ENCODE results near the gene PLP2. TPM values are rescaled to one million over a fixed set of nuclear protein-coding genes. Genes with fewer than 3 reads are reported as not detected.

PLP2 gene
- total RNA-seq, 2 donors from 2014 or later = 187 to 238 TPM

DNA sequence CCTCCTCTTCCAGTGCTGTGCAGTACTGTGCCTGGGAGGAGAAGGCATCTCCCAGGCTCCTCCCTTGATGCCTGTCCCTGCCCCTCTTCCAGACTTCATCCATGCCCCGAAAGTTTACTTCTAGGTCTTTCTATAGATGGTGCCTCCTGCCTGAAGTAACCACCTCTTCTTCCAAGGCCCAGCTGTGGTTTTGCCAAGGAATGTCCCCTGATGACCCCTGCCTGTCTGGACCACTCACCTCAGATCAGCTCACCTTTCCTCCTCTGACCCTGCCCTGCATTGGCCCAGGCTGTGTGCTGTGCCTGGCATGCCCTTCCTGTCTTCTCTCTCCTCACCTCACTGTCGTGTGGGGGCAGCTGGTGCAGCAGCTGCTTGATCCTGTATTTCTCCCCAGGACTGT, 7.7 kb downstream of the PLP2 start:
- DNase-seq (ENCODE audit: low spot score) = no peak
- intact Hi-C loops (cut with DNase I) = no loop called here

DNA sequence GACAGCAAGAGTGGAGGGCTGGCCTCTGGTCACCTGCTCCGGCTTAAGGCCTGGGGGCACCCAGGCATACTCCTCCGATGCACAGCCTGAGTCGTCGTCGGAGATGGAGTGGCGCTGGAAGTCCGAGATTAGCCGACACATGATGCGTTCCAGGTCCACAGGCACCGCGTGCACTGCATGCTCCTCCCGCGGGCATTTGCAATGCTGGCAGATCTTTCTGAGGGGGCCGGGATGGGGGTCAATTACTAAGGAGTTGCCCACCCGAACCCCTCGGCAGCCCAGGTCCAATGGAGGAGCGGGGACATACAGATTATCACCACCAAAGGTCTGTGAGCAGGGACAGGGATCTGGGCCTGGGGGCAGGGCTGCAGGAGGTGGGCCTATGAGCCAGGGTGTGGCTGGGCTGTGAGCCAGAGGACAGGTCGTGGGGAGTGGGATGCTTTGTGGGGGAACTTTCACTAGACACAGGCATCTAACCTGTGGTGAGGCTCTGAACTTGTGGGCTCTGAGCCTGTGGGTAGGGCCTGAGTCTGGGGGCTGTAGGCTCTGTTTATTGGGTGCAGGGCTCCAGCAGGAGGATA, 12.1 kb downstream of the PLP2 start:
- intact Hi-C loops (cut with DNase I) = no loop called here
- DNase-seq (ENCODE audit: low spot score) = no peak

DNA sequence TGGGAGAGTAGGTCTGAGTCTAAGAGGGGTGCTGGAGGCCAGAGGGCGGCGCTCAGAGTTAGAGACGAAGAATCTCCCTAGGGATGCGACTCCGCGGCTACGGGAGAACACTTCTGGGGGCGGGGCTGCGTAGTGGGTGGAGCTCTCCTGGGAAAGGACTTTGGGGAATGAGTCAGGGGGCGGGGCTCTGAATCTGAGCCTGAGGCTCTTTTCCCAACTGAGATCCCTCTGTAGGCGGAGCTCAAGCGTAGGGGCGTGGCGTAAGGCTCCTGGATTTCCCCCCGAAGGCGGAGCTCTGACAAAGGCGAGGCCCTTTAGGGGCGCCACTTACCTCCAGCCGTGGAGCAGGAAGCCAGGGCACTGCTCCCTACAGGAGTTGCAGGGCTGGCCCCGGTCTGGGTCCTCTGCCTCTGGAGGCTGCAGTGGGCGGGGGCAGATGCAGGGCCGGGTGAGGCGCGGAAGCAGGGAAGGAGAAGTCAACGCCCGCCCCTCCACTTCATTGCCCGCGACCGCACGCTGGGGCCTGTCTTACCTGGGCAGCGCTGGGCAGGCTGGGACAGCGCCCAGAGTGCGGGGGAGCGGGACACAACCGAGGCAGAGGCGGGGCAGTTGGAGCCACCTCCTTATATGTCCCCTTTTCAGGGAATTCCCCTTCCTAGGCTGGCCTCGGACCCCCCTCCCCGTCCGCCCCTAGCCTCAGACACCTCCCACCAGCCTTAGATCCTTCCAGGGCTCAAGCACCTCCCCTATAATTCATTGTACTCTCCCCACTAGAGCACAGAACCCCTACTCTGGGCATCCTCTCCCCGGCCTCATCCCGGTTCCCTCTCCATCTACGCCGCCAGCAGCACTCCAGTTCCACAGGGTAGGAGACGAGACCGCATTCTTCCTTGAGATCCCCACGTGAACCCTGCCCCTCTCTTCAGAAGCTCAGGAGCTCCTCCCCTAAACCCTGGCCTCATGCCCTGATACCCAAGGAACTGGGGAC, 12.9 kb downstream of the PLP2 start:
- peak; percentile 95 for DNase-seq (ENCODE audit: low spot score)
- intact Hi-C loops (cut with DNase I) = no loop called here

DNA sequence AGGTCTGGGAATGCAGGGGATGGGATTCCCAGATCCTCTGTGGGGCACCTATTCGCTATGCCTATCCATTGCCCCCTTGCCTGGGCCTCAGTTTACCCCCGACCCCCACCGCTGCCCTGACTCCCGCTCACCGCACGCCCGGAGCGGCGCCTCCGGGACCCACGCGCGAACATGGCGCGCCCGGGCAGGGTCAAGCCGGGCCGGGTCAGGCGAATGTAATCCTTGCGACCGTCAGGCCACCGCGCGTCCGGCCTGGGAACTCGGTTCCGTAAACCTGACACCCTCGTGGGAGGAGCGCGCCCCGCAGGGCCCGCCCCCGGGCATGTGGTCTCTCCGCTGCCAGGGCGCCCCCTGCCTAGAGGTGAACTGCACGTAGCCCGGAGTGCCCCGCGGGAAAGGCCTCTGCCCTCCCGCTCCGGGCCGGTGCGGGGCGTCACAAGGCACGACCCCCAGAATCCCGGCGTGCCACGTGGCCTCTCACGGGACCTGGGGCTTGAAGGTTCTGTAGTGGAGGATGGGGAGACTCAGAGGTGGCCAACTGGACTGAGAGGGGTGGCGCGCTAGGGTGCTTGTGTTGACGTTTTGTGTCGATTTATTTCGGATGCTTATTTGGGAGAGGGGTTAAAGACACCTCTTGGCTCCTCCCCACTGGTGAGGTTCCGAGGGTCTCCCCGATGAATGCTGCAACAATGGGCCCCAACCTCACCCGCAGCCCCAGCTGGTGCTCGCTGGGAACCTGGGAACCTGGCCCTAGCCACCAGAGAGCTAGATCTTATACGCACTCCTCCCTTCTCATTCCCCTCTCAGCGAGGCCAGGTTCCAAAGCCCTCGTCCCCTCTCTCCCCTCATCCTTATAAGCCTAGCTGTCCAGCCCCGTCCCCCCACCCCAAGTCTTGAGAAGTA, 14.7 kb downstream of the PLP2 start, which contains the start of gene PRICKLE3:
Gene PRICKLE3 (minus strand): TSS at position 249 of the 903 bp plus-strand sequence. CDS start 76 bp downstream, at position 173.
- peak; percentile 94 for DNase-seq (ENCODE audit: low spot score)
- intact Hi-C loops (cut with DNase I) = no loop called here

DNA sequence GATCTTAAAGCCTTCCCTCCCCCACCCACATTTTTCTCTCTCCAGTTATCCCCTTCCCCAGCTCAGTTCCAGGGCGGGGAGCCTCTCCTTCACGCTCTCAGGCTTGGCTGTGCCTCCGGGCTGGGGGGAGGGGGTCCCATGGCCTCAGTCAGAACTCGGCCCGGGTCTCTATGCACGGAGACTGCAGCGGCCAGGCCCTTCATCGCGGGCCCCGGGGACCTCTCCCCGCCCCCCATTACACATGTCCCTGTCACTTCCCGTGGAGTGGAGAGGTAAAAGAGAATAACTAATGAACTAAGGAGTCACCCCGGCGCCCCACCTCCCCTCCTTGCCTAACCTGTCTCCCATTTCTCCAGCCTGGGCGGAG, 15.3 kb downstream of the PLP2 start:
- intact Hi-C loops (cut with DNase I) = no loop called here
- DNase-seq (ENCODE audit: low spot score) = no peak

DNA sequence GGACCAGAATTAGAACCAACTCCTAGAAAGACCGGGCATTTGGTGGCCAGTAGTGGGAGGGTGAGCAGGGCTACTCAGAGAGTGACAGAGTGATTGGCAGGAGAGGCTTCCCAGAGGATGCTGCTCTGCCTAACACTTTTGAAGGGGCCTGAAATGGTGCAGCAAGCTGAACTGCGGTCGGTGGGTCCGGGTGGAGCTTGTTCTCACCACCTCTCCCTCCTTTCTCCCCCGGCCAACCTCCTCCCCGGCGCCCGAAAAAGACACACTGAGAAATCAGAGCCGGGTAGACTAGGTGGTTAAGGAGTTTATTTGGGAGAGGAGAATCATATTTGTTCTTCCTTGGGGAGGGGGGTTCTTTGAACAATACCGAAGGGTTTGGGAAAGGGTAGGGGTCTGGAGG, 15.8 kb downstream of the PLP2 start:
- intact Hi-C loops (cut with DNase I) = no loop called here

DNA sequence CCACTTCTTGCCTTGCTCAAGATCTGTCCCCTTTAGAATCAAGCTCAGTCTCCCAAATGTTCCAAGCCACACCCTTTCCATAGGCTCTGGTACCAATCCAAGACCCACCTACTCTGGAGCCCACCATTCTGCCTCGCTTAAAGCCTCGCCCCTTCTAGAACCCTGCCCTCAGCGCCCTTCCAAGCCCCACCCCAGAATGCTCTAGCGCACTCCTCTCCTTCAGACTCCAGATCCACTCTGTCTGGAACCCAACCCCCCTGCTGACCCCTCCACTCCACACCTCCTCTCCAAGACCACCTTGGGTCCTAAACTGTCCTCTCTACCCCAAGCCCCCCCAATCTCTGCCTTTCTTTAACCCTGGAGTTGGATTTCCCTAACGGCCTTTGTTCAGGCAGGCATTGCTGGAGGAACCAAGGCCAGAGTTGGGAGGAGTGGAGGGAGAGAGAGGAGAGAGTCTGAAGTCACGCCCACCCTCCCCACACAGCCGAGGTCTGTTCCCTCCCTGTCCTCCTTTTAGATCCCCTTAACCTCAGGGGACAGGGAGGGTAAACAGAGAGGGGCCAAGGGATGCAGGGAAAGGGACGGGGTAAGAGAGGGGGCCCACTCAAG, 16.9 kb downstream of the PLP2 start:
- no peak for DNase-seq (ENCODE audit: low spot score)
- intact Hi-C loops (cut with DNase I) = no loop called here

More for the DNA sequence above, 15.8 kb downstream of the PLP2 start:
- no peak for DNase-seq (ENCODE audit: low spot score)

DNA sequence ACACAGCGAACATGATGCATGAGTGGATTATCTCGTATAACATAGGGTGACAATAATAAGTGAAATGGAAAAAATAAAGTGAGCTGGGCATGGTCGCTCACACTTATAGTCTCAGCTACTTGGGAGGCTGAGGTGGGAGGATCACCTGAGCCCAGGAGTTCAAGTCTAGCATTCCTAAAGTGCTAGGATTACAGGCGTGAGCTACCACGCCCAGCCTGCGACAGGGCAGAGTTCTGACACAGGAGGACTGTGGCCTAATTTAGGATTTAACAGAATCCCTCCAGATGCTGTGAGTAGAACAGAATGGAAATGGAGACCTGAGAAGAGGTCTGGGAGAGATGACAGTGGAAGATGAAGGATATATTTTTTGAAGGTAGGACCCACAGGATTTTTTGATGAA, 17.9 kb downstream of the PLP2 start:
- intact Hi-C loops (cut with DNase I) = no loop called here
- DNase-seq (ENCODE audit: low spot score) = no peak

DNA sequence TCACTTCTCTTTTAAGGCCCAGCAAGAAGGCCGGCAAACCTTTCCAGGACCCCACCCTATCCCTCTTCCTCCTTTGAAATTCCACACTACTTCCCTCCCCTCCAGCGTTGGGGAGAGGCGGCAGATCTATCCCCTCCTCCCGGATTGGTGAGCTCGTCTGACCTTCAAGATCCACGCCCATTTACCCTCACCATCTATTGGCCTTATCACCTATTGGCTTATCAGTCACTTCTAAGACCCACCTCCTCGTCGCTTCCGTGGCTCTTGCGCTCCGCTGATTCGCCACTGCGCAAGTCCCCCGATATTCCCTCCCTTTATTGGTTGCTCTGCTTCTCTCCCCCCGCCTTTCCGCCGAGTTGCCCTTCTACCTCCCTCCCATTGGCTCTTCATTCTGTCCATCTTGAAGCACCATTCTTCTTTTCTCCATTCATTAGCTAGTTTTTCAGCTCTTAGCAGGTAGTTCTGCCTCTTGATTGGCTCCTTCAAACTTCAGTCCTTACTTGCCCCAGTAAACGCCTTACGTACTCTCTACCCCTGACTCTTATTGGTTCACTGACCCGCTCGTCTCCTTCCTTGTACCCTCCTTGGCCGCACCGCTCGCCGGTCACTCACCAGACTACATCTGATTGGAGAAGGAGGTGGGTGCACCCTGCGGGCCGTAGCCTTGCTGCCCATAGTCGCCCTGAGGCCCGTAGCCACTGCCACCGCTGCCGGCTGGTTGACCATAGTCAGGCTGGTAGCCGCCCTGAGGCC, 19.3 kb downstream of the PLP2 start:
- intact Hi-C loops (cut with DNase I) = no loop called here
- peak; percentile 96 for DNase-seq (ENCODE audit: low spot score)

DNA sequence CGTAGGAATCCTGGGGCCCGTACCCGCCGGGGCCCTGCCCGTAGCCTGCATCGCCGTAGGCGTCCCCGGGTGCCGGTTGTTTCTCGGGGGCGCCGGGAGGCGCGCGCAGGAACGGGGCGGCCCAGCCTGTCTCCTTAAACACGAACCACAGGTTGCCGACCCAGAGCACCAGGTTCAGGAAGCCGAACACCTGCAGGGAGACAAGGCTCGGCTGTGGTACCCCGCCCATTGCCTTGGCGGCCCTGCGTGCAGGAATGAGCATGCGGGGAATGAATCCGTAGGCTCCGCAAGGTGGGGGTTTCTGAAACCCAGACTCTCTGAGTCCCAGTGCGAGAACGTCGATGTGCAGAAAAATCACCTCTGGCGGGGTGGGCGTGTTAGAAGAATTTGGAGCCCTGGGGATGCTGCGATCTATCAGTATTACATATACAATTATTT, 19.9 kb downstream of the PLP2 start:
- DNase-seq (ENCODE audit: low spot score) = no peak
- intact Hi-C loops (cut with DNase I) = no loop called here

DNA sequence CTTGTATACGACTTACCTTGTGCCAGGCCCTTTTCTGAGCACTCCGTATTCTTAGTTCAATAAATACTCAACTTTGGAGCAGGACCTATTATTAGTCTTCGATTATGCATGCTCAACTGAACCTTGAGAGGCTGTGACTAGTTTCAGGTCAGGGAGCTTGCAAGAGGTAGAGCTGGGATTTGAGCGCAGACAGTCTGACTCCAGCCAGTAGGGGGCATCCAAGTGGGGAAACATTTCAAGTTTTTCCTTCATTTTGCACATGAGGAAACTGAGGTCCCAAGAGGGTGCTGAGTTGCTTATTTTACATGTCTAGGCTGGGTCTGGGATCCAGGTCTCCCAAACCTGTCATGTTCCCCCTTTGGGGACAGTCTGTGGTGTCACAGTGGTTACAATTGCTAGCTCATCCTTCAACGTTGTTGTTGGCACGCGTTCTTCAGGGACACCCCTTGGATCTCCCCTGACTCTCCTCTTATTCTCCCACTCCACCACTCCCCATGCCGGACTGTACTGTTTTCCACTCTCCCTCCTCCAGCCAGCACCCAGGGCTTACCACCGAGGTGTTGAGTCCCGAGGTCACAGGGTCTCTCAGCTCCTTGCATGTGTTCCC, 21.1 kb downstream of the PLP2 start:
- DNase-seq (ENCODE audit: low spot score) = no peak
- intact Hi-C loops (cut with DNase I) = no loop called here

DNA sequence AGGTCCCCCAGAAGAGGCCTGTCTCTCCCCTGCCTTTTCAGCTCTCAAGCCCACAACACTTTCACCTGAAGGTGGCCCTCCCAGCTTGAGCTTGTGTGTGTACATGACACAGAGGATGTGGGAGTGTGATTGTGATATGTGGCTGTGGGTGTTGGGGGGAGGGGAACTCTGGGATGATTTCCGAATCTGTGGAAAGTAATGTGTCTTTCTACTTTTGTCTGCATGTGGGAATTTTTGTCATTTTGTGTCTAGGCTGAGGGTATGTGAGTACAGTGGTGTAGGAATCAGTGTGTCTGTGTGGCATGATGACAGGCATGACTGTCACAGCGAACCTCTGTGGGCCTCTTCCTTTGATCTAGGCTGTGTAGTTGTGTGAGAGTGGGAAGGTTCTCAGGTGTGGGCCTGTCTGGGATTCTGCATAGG, 21.9 kb downstream of the PLP2 start:
- intact Hi-C loops (cut with DNase I) = no loop called here
- DNase-seq (ENCODE audit: low spot score) = no peak

DNA sequence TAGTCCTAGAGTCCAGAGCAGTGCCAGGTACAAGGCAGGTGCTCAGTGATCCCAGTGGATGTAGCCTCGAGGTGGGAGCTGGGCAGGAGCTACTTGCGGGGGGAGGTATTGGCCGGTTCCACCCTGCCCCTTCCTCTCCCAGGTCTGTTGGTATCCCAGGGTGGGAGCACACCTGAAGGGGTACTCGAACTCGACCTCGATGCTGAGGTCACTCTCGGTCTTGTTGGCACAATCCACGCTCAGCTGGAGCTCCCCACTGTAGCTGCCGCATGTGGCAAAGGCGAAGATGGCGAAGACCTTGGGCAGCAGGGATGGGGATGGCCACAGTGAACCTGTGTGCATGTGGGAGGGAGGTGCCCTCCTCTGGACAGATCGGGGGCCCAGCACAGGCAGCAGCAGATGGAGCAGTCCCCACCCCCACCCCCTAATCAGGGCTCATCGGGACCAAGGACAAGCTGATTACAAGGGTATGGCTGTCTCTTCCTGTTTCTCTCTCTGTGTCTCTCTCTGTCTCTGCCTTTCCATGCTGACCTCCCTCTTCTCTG, 25.9 kb downstream of the PLP2 start:
- intact Hi-C loops (cut with DNase I) = no loop called here
- no peak for DNase-seq (ENCODE audit: low spot score)

DNA sequence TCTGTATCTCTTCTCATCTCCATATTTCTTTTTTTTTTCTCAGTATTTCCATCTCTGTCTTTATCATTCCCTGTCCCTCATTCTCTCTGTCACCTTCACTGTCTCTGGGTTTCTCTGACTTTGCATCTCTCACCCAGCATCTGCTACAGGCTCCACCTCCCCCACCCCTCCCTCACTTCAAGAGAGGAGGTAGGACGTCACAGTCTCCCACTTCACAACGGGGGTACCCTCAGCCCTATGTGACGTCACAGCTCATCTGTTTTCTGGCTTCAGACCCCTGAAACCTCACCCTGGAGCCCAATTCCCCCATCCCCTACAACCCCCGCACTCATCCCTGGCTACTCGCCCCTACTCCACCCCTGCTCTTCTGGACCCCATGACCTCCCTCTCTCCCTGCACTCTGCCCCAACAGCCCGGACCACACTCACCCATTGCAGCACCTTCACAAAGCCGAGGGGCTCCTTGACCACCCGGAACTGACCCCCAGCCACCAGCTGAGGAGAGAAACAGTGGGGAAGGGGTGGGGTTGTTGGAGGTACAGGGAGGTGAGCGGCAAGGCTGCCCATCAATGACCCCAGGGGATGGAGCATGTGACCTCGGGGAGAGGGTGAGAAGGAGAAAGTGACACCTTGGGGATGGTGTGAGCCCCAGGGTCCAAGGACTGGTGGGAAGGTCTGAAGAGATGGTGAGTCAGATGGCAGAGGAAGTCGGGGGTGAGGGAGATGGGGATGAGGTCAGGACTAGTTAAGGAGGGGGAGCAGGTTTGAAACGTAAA, 27.0 kb downstream of the PLP2 start:
- DNase-seq (ENCODE audit: low spot score) = no peak
- intact Hi-C loops (cut with DNase I) = no loop called here

DNA sequence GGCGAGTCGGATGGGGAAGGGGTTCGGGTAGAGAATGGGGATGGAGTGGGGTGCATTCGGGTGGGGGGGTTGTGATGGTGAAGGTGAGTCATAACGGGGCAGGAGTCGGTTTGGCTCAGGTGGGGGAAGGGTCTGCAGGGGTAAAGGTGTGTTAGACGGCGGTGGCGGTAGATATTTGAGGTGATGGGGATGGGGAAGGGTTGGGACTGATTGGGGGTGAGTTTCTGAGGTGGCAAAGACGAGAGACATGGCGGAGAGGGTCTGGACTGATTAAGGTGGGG, 27.6 kb downstream of the PLP2 start:
- DNase-seq (ENCODE audit: low spot score) = no peak
- intact Hi-C loops (cut with DNase I) = no loop called here

DNA sequence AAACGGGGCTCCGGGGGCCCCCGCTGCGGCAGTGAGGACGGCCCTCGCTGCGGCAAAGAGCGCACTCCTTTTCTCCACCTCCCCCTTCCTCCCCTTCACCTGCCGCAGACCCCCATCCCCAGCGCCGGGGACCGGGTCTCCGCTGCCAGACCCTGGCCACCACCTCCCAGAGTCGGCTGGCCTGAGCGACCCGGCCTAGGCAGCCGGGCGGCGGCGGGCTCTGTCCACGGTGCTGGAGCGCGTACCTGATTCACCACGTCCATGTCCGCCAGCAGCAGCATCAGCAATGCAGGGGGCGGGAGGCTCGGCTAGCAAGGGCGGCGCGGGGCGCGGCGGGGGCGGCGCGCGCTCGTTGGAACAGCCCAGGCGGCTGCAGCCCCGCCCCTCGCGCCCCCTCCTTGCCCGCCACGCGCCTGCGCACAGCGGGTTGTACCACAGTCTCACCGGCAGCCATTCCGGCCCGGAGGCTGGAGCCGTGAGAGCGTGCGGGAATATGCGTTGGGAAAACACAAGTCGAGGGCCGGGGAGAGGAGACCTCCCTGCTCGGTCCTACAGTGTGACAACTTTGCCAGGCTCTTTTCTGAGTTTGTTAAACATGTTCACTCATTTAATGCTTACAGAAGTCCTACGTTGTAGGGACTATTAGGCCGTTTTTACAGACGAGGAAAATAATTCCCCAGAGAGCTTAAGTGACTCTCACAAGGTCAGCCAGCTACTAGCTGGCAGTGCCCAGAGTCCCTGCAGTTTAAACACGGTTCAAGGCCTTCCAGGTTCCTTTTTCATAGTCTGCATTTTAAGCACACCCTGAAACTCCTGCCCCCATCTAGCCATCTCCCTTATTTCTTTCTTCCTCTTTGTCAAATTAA, 28.4 kb downstream of the PLP2 start, which contains the start of gene SYP:
Gene SYP (minus strand): TSS at position 288 of the 866 bp plus-strand sequence. CDS start 7 bp downstream, at position 281.
- peak; percentile 96 for DNase-seq (ENCODE audit: low spot score)
- intact Hi-C loops (cut with DNase I) = no loop called here

Measured in posterior vena cava (tissue), 2 donors.